Measurements from ENCODE around the gene PNKD.

DNA sequence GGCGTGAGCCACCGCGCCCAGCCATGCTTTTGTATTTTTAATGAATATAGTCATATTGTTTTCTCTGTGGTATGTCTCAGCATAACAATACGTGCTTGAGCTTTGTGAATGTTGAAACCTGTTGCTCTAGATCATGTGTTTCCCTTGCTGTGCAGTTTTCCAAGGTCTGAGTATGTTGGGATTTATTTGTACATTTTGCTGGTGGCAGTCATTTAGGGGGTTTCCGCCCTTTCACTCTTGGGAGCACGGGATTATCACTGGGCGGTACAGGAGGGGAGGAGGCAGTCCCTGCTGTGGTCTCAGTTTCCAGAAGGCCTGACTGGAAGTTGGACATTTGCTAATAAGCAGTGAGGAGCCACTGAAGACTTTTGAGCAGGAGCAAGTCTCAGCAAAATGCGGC is 61.4 kb downstream of the PNKD start:
- TF ChIP-seq POLR2AphosphoS5 (IDR thresholded peaks at IDR 0.05) (no peak), POLR2A (IDR thresholded peaks at IDR 0.05; ENCODE audit: low read depth) (no peak), EP300 (IDR thresholded peaks at IDR 0.05) (no peak)
- TF ChIP-seq, protein P1, sequence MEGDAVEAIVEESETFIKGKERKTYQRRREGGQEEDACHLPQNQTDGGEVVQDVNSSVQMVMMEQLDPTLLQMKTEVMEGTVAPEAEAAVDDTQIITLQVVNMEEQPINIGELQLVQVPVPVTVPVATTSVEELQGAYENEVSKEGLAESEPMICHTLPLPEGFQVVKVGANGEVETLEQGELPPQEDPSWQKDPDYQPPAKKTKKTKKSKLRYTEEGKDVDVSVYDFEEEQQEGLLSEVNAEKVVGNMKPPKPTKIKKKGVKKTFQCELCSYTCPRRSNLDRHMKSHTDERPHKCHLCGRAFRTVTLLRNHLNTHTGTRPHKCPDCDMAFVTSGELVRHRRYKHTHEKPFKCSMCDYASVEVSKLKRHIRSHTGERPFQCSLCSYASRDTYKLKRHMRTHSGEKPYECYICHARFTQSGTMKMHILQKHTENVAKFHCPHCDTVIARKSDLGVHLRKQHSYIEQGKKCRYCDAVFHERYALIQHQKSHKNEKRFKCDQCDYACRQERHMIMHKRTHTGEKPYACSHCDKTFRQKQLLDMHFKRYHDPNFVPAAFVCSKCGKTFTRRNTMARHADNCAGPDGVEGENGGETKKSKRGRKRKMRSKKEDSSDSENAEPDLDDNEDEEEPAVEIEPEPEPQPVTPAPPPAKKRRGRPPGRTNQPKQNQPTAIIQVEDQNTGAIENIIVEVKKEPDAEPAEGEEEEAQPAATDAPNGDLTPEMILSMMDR (IDR thresholded peaks at IDR 0.05): no peak

All from esophagus muscularis mucosa (tissue), 4 donors.